GM12878 (cell line): ENCODE results near the gene MIEF1. TPM values are rescaled to one million over a fixed set of nuclear protein-coding genes. Genes with fewer than 3 reads are reported as not detected.

Experiments used
- ATAC-seq: fragments of 200-7000 bp; cut with Tn5 transposase; 3 replicates; pipeline ENCODE4 v1.9.1; 2020; ENCODE audit warnings: mild to moderate bottlenecking, moderate library complexity
- BruUV-seq: library from RNA; stranded (reverse); fragments of 400-500 nt; replicated peaks from 2 replicates; lab custom pipeline; 2021; lab: Mats Ljungman, UMichigan
- CTCF ChIA-PET: fragments of 300-600 bp; sonication (Branson Sonifier 250); formaldehyde crosslinking; extraction: SDS; loops from one replicate; lab custom pipeline; 2021; ENCODE audit warnings: inconsistent platforms; lab: Yijun Ruan, JAX
- POLR2A ChIA-PET: fragments of 350-600 bp; formaldehyde crosslinking; extraction: SDS; loops from one replicate; lab custom pipeline; 2021; ENCODE audit warnings: inconsistent platforms; lab: Charles Lee
- RAD21 ChIA-PET: fragments of 300-600 bp; sonication (Branson Sonifier 250); formaldehyde crosslinking; loops from one replicate; lab custom pipeline; 2023; ENCODE audit warnings: antibody characterized with exemption; ENCODE audit not compliant: unreplicated experiment; lab: Charles Lee
- SMC1A ChIA-PET: fragments of 300-600 bp; sonication (Branson Sonifier 250); formaldehyde crosslinking; loops from one replicate; lab custom pipeline; 2023; ENCODE audit not compliant: unreplicated experiment, uncharacterized antibody; lab: Charles Lee
- DNase-seq: peaks from one replicate; pipeline ENCODE4 v3.0.0-alpha.2; 2011; ENCODE audit warnings: low read depth, low spot score
- FAIRE-seq: peaks from 3 replicates; lab custom pipeline; 2011; peaks lifted over from hg19 to GRCh38; lab: Jason Lieb, UNC
- H2AFZ ChIP-seq: 2 replicates; pipeline ENCODE4 v1.6.0; 2011; ENCODE audit warnings: low read depth, low read length, control low read depth; ENCODE audit not compliant: control insufficient read depth
- H3K27ac ChIP-seq: 2 replicates; pipeline ENCODE4 v1.5.1; 2011; ENCODE audit warnings: control low read depth; ENCODE audit not compliant: control insufficient read depth, insufficient read depth
- H3K27me3 ChIP-seq, 2 experiments: replicated peaks in 1 of 2; 2 replicates each; pipeline versions ENCODE4 v1.6.0 to v1.6.1; 2011; ENCODE audit warnings: low read length in 1 of 2; ENCODE audit not compliant: control insufficient read depth in 2 of 2, insufficient read depth in 2 of 2
- H3K36me3 ChIP-seq, 2 experiments: 2 replicates each; pipeline ENCODE4 v1.5.1; 2011; ENCODE audit warnings: low read length in 1 of 2; ENCODE audit not compliant: control insufficient read depth in 2 of 2, insufficient read depth in 2 of 2
- H3K4me1 ChIP-seq: 2 replicates; pipeline ENCODE4 v1.6.1; 2011; ENCODE audit warnings: mild to moderate bottlenecking, low read length, moderate library complexity, mixed read lengths; ENCODE audit not compliant: control insufficient read depth, insufficient read depth
- H3K4me2 ChIP-seq: 2 replicates; pipeline ENCODE4 v1.6.0; 2011; ENCODE audit warnings: control low read depth; ENCODE audit not compliant: control insufficient read depth, insufficient read depth
- H3K4me3 ChIP-seq: fragments of 200-600 bp; sonication (generic); 2 replicates; pipeline ENCODE4 v1.5.1; 2016
- H3K79me2 ChIP-seq: 2 replicates; pipeline ENCODE4 v1.6.0; 2011; ENCODE audit warnings: low read length; ENCODE audit not compliant: control insufficient read depth, insufficient read depth
- H3K9ac ChIP-seq: 2 replicates; pipeline ENCODE4 v1.8.0; 2011; ENCODE audit warnings: low read length, control low read depth, mixed read lengths; ENCODE audit not compliant: control insufficient read depth, insufficient read depth
- H3K9me3 ChIP-seq: replicated peaks from 3 replicates; pipeline ENCODE4 v1.5.1; 2011; ENCODE audit warnings: mild to moderate bottlenecking, low read length; ENCODE audit not compliant: control insufficient read depth, insufficient read depth
- H4K20me1 ChIP-seq: 2 replicates; pipeline ENCODE4 v1.6.0; 2011; ENCODE audit not compliant: control insufficient read depth, insufficient read depth
- ASH2L ChIP-seq: fragments of 300-600, 200-600 bp; sonication (generic); IDR thresholded peaks from 2 replicates; pipeline ENCODE4 v1.6.1; 2017; ENCODE audit warnings: low read depth, mild to moderate bottlenecking, borderline replicate concordance
- BCL11A ChIP-seq: IDR thresholded peaks from 2 replicates; pipeline ENCODE4 v1.6.1; 2011; ENCODE audit warnings: low read depth, low read length
- GATAD2B ChIP-seq: fragments of 450-650 bp; conservative IDR thresholded peaks from 2 replicates; pipeline ENCODE4 v1.6.1; 2017; ENCODE audit warnings: low read depth, mild to moderate bottlenecking, moderate library complexity
- HDAC2 ChIP-seq: fragments of 200-600 bp; sonication (generic); IDR thresholded peaks from 2 replicates; pipeline ENCODE4 v1.6.1; 2017
- IRF4 ChIP-seq: IDR thresholded peaks from 2 replicates; pipeline ENCODE4 v1.6.1; 2011; ENCODE audit warnings: low read depth, low read length
- IRF5 ChIP-seq: fragments of 450-650 bp; IDR thresholded peaks from 2 replicates; pipeline ENCODE4 v1.6.1; 2017; ENCODE audit warnings: borderline replicate concordance
- KDM1A ChIP-seq: fragments of 200-600 bp; sonication (generic); IDR thresholded peaks from 2 replicates; pipeline ENCODE4 v1.6.1; 2016; ENCODE audit warnings: borderline replicate concordance
- NBN ChIP-seq: fragments of 450-650 bp; IDR thresholded peaks from 2 replicates; pipeline ENCODE4 v1.6.1; 2016
- NR2F1 ChIP-seq: fragments of 450-650 bp; conservative IDR thresholded peaks from 2 replicates; pipeline ENCODE4 v1.6.1; 2017; ENCODE audit warnings: mild to moderate bottlenecking
- PAX8 ChIP-seq: fragments of 450-650 bp; IDR thresholded peaks from 2 replicates; pipeline ENCODE4 v1.6.1; 2017; ENCODE audit warnings: mild to moderate bottlenecking, moderate library complexity
- RB1 ChIP-seq: fragments of 450-650 bp; formaldehyde crosslinking; IDR thresholded peaks from 2 replicates; pipeline ENCODE4 v1.6.1; 2017; ENCODE audit warnings: mild to moderate bottlenecking, borderline replicate concordance
- RCOR1 ChIP-seq: conservative IDR thresholded peaks from 2 replicates; pipeline ENCODE4 v1.6.1; 2012; ENCODE audit warnings: low read depth, low read length, improper control_type of control experiment
- SIN3A ChIP-seq: IDR thresholded peaks from 2 replicates; pipeline ENCODE4 v1.6.1; 2012; ENCODE audit warnings: low read depth, low read length, improper control_type of control experiment
- SREBF2 ChIP-seq: IDR thresholded peaks from 2 replicates; pipeline ENCODE4 v1.6.1; 2012; ENCODE audit warnings: mild to moderate bottlenecking, low read length
- SRF ChIP-seq, 2 experiments: IDR thresholded peaks; 2 replicates each; pipeline ENCODE4 v1.6.1; 2011; ENCODE audit warnings: low read depth in 2 of 2, low read length in 2 of 2, mild to moderate bottlenecking in 1 of 2, moderate library complexity in 1 of 2
- TCF12 ChIP-seq: IDR thresholded peaks from 2 replicates; pipeline ENCODE4 v1.6.1; 2011; ENCODE audit warnings: low read depth, mild to moderate bottlenecking, low read length
- TCF7 ChIP-seq: IDR thresholded peaks from 2 replicates; pipeline ENCODE4 v1.6.1; 2014; ENCODE audit warnings: antibody characterized with exemption, borderline replicate concordance
- WRNIP1 ChIP-seq: IDR thresholded peaks from 2 replicates; pipeline ENCODE4 v1.6.1; 2011; ENCODE audit warnings: low read depth, low read length, improper control_type of control experiment, borderline replicate concordance
- YY1 ChIP-seq: IDR thresholded peaks from 2 replicates; pipeline ENCODE4 v1.6.1; 2011; ENCODE audit warnings: low read depth, mild to moderate bottlenecking, low read length
- WGBS: methylation state at CpG from one replicate; pipeline ENCODE4 v1.1.6; 2016; ENCODE audit warnings: low lambda C conversion rate; ENCODE audit not compliant: insufficient replicate concordance, insufficient coverage; ENCODE audit errors: missing lambda C conversion rate; 5-methylcytosine and 5-hydroxymethylcytosine counted together
- in situ Hi-C: fragments of 300-500 bp; cut with MboI; formaldehyde crosslinking; loops from 9 replicates; pipeline ENCODE4 v1.14.3; 2018; ENCODE audit warnings: mixed read lengths
- intact Hi-C: fragments of 100-400 bp; cut with micrococcal nuclease; formaldehyde crosslinking; loops from one replicate; pipeline ENCODE4 v1.14.2; 2022; ENCODE audit not compliant: unreplicated experiment
- polyA plus RNA-seq, 11 experiments: library from polyadenylated mRNA; depleted of rRNA in 4 of 11; unstranded in 6 of 11; stranded (reverse) in 5 of 11; fragments of >200 nt; fragmentation: Nextera tagmentation in 4 of 11; fragmentation: Illumina TruSeq in 1 of 11; extraction: Ambion mirVana in 4 of 11; extraction: Trizol in 1 of 11; gene quantifications; 1 replicate in 1 of 11; 2 replicates in 10 of 11; pipeline versions ENCODE4 v1.2.1 to v1.2.3, GENCODE V29; 2011 to 2016; ENCODE audit warnings: inconsistent platforms in 2 of 11, missing spikeins in 2 of 11, low read depth in 1 of 11
- total RNA-seq, 4 experiments: library from RNA; depleted of rRNA in 3 of 4; stranded (reverse); fragments of >200 nt in 3 of 4; fragmentation: Illumina TruSeq in 1 of 4; extraction: Trizol in 1 of 4; gene quantifications; 2 replicates each; pipeline versions ENCODE4 v1.2.1 to v1.2.3, GENCODE V29; 2013 to 2021
- TF ChIP-seq, protein P1 (sequence below): fragments of 450-650 bp; conservative IDR thresholded peaks from 2 replicates; pipeline ENCODE4 v1.6.1; 2017; ENCODE audit warnings: mild to moderate bottlenecking, moderate library complexity
- TF ChIP-seq, protein P2 (sequence below): IDR thresholded peaks from 2 replicates; pipeline ENCODE4 v1.6.1; 2011; ENCODE audit warnings: mild to moderate bottlenecking, low read depth, low read length, moderate library complexity; ENCODE audit not compliant: insufficient replicate concordance

Gene MIEF1
- total and polyA plus RNA-seq, 10 of the 15 experiments (the other 5 are each of a cell fraction or from before 2014, with no cell fraction given), result 12.4 to 52.3 (median 29.3) TPM

- TF ChIP-seq RCOR1 (no peak), SRF (IDR thresholded peaks at IDR 0.05; ENCODE audit: low read depth in 2 of 2, low read length in 2 of 2) (0 out of 4 replicates have a peak, but pooled peaks of 1 of the 2 experiments have one; percentile 39), TCF12 (peak; percentile 36; the same call in 1 of the 2 replicates), IRF5 (no peak), HDAC2 (no peak), TCF7 (no peak)
- TF ChIP-seq, protein P1, sequence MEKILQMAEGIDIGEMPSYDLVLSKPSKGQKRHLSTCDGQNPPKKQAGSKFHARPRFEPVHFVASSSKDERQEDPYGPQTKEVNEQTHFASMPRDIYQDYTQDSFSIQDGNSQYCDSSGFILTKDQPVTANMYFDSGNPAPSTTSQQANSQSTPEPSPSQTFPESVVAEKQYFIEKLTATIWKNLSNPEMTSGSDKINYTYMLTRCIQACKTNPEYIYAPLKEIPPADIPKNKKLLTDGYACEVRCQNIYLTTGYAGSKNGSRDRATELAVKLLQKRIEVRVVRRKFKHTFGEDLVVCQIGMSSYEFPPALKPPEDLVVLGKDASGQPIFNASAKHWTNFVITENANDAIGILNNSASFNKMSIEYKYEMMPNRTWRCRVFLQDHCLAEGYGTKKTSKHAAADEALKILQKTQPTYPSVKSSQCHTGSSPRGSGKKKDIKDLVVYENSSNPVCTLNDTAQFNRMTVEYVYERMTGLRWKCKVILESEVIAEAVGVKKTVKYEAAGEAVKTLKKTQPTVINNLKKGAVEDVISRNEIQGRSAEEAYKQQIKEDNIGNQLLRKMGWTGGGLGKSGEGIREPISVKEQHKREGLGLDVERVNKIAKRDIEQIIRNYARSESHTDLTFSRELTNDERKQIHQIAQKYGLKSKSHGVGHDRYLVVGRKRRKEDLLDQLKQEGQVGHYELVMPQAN, result no peak
These were observed at the start of gene MIEF1 (continued) for GRCh38 chr22:39502109-39502788.

GRCh38 chr22:39452740-39453040, 49.4 kb upstream of the MIEF1 start:
- FAIRE-seq (no peak), DNase-seq (no peak), ATAC-seq (no peak)
- intact Hi-C loops (no loop called here), in situ Hi-C loops (no loop called here)
- Histone ChIP-seq H3K9ac (no peak overlapping the region), H3K4me3 (no peak overlapping the region), H3K4me2 (no peak overlapping the region), H4K20me1 (no peaks in the 10 kb centered on the region), H3K27ac (no peak overlapping the region), H3K27me3 (no peaks in the 10 kb centered on the region), H3K9me3 (no peaks in the 10 kb centered on the region), H3K4me1 (peaks cover 38% of the 10 kb centered on the region), H3K79me2 (peaks cover 58% of the 10 kb centered on the region), H2AFZ (no peak overlapping the region), H3K36me3 (no peaks in the 10 kb centered on the region; a peak in 1 of 4 replicates)
- ChIA-PET SMC1A (interaction anchor here (0.6 to 3.5 kb wide), 11 partner anchors 8 to 54 kb away, joined by 3 to 17 read pairs (median 5); no protein-coding TSS in a partner anchor), POLR2A (interaction anchor here (0.6 to 1.7 kb wide), 7 partner anchors 9 to 1309 kb away, joined by 3 to 10 read pairs (median 4); no protein-coding TSS in a partner anchor), CTCF (interaction anchor here (0.7 to 3.9 kb wide), 8 partner anchors 12 to 76 kb away, joined by 3 to 23 read pairs (median 4); no protein-coding TSS in a partner anchor), RAD21 (interaction anchor here (0.8 to 2.1 kb wide), 9 partner anchors 10 to 76 kb away, joined by 3 to 6 read pairs (median 4); partner anchors contain the start of gene MIEF1)
- WGBS, result 88% methylated on average over 6 of the region's 6 CpGs
- no TSS peak for BruUV-seq
- TF ChIP-seq PAX8 (no peak), SREBF2 (no peak), BCL11A (no peak), ASH2L (no peak), RB1 (no peak), IRF4 (no peak), WRNIP1 (no peak), GATAD2B (no peak), NR2F1 (no peak), YY1 (no peak), SIN3A (no peak), KDM1A (no peak), NBN (no peak)
- TF ChIP-seq, protein P2, sequence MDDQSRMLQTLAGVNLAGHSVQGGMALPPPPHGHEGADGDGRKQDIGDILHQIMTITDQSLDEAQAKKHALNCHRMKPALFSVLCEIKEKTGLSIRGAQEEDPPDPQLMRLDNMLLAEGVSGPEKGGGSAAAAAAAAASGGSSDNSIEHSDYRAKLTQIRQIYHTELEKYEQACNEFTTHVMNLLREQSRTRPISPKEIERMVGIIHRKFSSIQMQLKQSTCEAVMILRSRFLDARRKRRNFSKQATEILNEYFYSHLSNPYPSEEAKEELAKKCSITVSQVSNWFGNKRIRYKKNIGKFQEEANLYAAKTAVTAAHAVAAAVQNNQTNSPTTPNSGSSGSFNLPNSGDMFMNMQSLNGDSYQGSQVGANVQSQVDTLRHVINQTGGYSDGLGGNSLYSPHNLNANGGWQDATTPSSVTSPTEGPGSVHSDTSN, result no peak
